Left lung (tissue), 10 donors: Measurements from ENCODE around the gene FAM241B. TPM values are rescaled to one million over a fixed set of nuclear protein-coding genes. Genes with fewer than 3 reads are reported as not detected.

ENCODE experiments used
- ATAC-seq: fragments of 200-7000 bp; cut with Tn5 transposase; one replicate; pipeline ENCODE4 v1.9.1; 2020; ENCODE audit warnings: moderate library complexity
- DNase-seq, 4 donors: peaks; one replicate each; pipeline ENCODE4 v3.0.0-alpha.2; 2013 to 2020
- H3K27ac ChIP-seq, 2 donors: fragments of 200-600 bp; sonication (generic) in 1 of 2; one replicate each; pipeline versions ENCODE4 v1.5.0 to v1.8.0; 2020 to 2021
- H3K27me3 ChIP-seq, 2 donors: fragments of 200-600 bp; sonication (generic) in 1 of 2; one replicate each; pipeline versions ENCODE4 v1.5.0 to v1.8.0; 2020 to 2021
- H3K36me3 ChIP-seq, 2 donors: fragments of 200-600 bp; sonication (generic) in 1 of 2; one replicate each; pipeline versions ENCODE4 v1.5.0 to v1.8.0; 2020 to 2021
- H3K4me1 ChIP-seq, 2 donors: fragments of 200-600 bp; one replicate each; pipeline ENCODE4 v1.8.0; 2021
- H3K4me3 ChIP-seq, 2 donors: fragments of 200-600 bp; sonication (generic) in 1 of 2; one replicate each; pipeline versions ENCODE4 v1.5.0 to v1.8.0; 2020 to 2021; ENCODE audit warnings: mild to moderate bottlenecking in 1 of 2
- H3K9me3 ChIP-seq, 2 donors: fragments of 200-600 bp; sonication (generic) in 1 of 2; one replicate each; pipeline versions ENCODE4 v1.5.0 to v1.8.0; 2020 to 2021
- intact Hi-C, 2 donors: fragments of 100-400 bp; cut with DNase I; formaldehyde crosslinking; loops; one replicate each; pipeline versions ENCODE4 v1.11.2 to v1.14.2; 2022
- polyA plus RNA-seq, 6 donors: library from polyadenylated mRNA; unstranded; fragments of 120-200 nt; gene quantifications; one replicate each; pipeline ENCODE4 v1.2.1, GENCODE V29; 2013; ENCODE audit not compliant: insufficient read length in 6 of 6
- total RNA-seq, 2 donors: library from RNA; stranded (reverse); fragmentation: NEBNext Ultra II Directional; extraction: Animal tissue kit (Norgen Biotek cat#: 25700); gene quantifications; one replicate each; pipeline ENCODE4 v1.2.1, GENCODE V29; 2021
- TF ChIP-seq, protein P1 (sequence below), 2 donors: fragments of 200-600 bp; sonication (generic) in 1 of 2; IDR thresholded peaks; one replicate each; pipeline versions ENCODE4 v1.5.0 to v1.8.0; 2021; ENCODE audit warnings: antibody characterized with exemption in 2 of 2
- donor health status: DM: no; HTN: yes; CAD: no.
- donor health status: DM: no; HTN: no; CAD: no.

Gene FAM241B
- total and polyA plus RNA-seq, 8 donors = 6.1 to 9.6 (median 7.3) TPM

DNA sequence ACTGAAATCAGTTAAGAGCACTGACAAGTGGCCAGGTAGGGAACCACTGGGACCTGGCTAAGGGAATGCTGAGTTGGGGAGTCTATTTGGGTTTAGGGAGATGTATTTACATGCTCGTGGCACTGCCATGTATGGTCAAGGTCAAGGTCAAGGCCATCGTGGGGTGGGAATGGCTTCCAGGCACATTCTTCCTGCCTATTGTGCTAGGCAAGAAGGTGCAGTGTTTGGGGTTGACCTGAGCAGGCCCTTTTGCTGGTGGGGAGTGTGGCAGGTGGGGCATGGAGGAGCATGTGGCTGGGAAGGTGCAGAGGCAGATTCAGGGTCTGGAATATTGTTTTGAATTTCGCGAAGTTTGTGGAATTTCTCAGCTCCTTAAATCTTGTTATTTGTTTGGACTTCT, 17.8 kb downstream of the FAM241B start:
- intact Hi-C loops = loop anchor here in 1 of 2 donors (10.0 kb wide), 1 partner anchor 267 kb away; no protein-coding TSS in a partner anchor
- H3K27ac ChIP-seq = no peak overlapping the region
- no peaks in the 10 kb centered on the region for H3K9me3 ChIP-seq
- H3K36me3 ChIP-seq = no peaks in the 10 kb centered on the region
- no peaks in the 10 kb centered on the region for H3K4me1 ChIP-seq
- ATAC-seq (no peak), DNase-seq (no peak)
- H3K27me3 ChIP-seq = peaks cover 0 to 11% of the 10 kb centered on the region in 2 donors
- TF ChIP-seq, protein P1, sequence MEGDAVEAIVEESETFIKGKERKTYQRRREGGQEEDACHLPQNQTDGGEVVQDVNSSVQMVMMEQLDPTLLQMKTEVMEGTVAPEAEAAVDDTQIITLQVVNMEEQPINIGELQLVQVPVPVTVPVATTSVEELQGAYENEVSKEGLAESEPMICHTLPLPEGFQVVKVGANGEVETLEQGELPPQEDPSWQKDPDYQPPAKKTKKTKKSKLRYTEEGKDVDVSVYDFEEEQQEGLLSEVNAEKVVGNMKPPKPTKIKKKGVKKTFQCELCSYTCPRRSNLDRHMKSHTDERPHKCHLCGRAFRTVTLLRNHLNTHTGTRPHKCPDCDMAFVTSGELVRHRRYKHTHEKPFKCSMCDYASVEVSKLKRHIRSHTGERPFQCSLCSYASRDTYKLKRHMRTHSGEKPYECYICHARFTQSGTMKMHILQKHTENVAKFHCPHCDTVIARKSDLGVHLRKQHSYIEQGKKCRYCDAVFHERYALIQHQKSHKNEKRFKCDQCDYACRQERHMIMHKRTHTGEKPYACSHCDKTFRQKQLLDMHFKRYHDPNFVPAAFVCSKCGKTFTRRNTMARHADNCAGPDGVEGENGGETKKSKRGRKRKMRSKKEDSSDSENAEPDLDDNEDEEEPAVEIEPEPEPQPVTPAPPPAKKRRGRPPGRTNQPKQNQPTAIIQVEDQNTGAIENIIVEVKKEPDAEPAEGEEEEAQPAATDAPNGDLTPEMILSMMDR (IDR thresholded peaks at IDR 0.05) = no peak
- no peak overlapping the region for H3K4me3 ChIP-seq

DNA sequence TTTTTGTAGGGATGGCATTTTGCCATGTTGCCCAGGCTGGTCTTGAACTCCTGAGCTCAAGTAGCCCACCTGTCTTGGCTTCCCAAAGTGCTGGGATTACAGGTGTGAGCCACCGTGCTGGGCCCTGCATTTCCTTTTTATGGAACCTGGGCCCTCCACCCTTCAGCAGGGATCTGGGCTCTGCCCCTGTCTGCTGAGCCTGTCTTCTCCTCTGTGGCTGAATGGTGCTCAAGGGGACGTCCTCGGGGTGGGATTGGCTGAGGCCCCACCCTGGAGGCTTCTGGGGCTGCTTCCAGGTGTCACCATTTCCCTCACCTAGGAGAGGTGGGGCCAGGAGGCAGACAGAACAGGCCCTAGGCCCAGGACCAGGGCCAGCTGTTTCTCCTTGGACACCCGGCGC, 18.4 kb downstream of the FAM241B start:
- intact Hi-C loops = loop anchor here in 1 of 2 donors (10.0 kb wide), 1 partner anchor 266 kb away; no protein-coding TSS in a partner anchor
- Histone ChIP-seq H3K27me3 (peaks cover 0 to 11% of the 10 kb centered on the region in 2 donors), H3K27ac (no peak overlapping the region), H3K36me3 (no peaks in the 10 kb centered on the region), H3K9me3 (no peaks in the 10 kb centered on the region), H3K4me3 (no peak overlapping the region), H3K4me1 (no peaks in the 10 kb centered on the region)
- TF ChIP-seq, protein P1 (IDR thresholded peaks at IDR 0.05) = no peak
- DNase-seq = no peak
- ATAC-seq = no peak

DNA sequence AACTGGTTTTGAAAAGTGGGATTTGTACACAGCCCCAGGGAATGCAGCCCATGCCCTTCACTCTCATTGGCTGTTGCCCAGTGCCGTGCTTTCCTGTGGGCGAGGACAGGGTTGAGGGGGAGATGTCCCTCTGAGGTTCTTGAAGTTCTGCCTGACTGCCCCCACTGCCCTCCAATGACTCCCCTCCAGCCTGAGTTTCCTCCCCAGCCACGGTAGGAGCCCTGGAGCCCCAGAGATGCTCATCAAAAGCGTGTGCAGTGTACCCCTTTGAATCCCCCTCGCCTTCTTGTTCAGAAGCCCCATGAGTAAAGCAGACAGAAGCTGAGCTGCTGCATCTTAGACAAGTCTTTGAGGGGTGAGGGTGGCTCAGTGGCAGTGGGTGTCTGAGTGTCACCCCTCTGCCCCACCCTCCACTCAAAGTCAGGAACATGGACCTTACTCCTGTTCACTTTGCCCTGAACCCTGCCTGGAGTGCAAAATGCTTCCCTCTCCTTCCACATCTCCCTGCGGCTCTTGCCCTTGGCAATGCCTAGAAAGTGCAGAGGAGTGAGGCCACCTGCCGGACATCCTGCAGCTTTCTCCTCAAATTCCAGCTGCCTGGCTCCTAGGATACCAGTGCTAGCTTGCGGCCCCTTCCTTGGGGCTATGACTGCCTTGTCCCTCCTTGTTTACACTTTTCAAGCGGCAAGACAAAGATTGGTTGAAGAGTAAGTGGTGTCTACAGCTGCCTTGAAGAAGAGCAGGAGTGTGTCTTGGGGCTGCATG, 19.9 kb downstream of the FAM241B start:
- Histone ChIP-seq H3K36me3 (no peaks in the 10 kb centered on the region), H3K27me3 (no peaks in the 10 kb centered on the region), H3K27ac (no peak overlapping the region), H3K9me3 (no peaks in the 10 kb centered on the region), H3K4me1 (no peaks in the 10 kb centered on the region), H3K4me3 (no peak overlapping the region)
- intact Hi-C loops = loop anchor here in 1 of 2 donors (10.0 kb wide), 2 partner anchors 155 to 265 kb away; partner anchors contain the start of gene COL13A1
- ATAC-seq = no peak
- TF ChIP-seq, protein P1 (IDR thresholded peaks at IDR 0.05) = no peak
- DNase-seq = no peak

DNA sequence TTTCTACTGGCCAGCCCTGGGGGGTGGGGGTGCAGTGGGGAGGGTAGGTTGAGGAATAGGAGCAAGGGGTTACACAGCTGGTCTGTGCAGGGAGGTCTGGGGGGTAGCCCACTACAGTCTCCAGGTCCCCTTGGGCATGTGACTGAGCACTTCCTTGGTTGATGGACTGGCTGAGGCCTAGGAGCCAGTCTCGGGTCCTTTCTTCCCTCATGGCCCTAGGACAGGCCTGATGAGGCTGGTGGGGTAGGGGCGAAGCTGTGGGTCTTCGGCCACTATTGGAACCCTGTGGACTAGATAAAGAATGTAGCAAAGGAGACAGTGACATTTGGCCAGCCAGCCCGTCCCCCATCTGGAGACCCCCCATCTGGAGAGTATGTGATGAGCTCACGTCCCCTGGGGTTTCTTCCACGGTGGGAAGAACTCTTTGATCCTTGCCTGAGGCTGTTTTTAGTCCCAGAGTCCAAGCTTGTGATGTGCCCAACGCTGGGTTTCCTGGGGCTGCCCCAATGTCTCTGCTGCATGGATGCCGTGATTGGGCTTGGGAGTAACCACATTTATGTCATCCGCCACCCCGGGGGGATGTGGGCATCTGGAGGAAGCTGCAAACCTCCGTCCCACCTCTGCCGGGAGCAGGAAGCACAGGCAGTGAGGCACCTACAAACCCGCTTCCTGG, 20.7 kb downstream of the FAM241B start:
- Histone ChIP-seq H3K4me3 (no peak overlapping the region), H3K27ac (no peak overlapping the region), H3K36me3 (no peaks in the 10 kb centered on the region), H3K27me3 (peaks cover 0 to 5% of the 10 kb centered on the region in 2 donors), H3K9me3 (no peaks in the 10 kb centered on the region), H3K4me1 (no peaks in the 10 kb centered on the region)
- TF ChIP-seq, protein P1 (IDR thresholded peaks at IDR 0.05) = no peak
- ATAC-seq (no peak), DNase-seq (no peak)
- intact Hi-C loops = loop anchor here in 1 of 2 donors (10.0 kb wide), 1 partner anchor 154 kb away; the partner anchor contains the start of gene COL13A1

DNA sequence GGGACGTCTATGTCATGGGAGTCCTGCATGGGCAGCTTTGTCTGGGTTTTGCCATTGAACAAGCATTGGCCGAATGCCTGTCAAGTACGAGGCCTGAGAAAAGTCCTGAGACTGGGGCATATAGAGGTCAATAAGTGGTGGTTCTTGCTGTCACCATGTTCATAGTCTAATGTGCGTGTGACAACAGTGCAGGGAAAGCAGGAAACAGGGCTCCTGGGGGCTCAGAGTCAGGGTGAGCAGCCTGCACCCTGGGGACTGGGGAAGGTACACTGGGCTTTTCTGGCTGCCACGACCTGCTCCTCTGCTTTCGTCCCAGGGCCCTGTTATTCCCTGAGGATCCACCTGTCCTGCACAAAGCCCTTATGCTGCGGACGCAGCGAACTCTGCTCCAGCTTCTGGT, 21.3 kb downstream of the FAM241B start:
- Histone ChIP-seq H3K4me3 (no peak overlapping the region), H3K4me1 (no peaks in the 10 kb centered on the region), H3K9me3 (no peaks in the 10 kb centered on the region), H3K36me3 (no peaks in the 10 kb centered on the region), H3K27me3 (peaks cover 0 to 10% of the 10 kb centered on the region in 2 donors), H3K27ac (no peak overlapping the region)
- ATAC-seq (no peak), DNase-seq (no peak)
- TF ChIP-seq, protein P1 (IDR thresholded peaks at IDR 0.05) = no peak
- intact Hi-C loops = loop anchor here in 1 of 2 donors (10.0 kb wide), 1 partner anchor 153 kb away; the partner anchor contains the start of gene COL13A1
